Mammary epithelial cell (primary cell): ENCODE measurements around the gene ILKAP.

ENCODE experiments used
- EZH2 ChIP-seq: IDR thresholded peaks from 2 replicates; pipeline ENCODE4 v1.6.1; 2012; ENCODE audit warnings: low read length, inconsistent platforms, borderline replicate concordance
- TF ChIP-seq, protein P1 (sequence below), 2 donors: IDR thresholded peaks in 1 of 2; conservative IDR thresholded peaks in 1 of 2; 2 replicates each; pipeline ENCODE4 v1.5.1; 2011 to 2012; ENCODE audit warnings: inconsistent platforms in 2 of 2, low read length in 2 of 2, mild to moderate bottlenecking in 2 of 2, control low read depth in 1 of 2, low read depth in 1 of 2; ENCODE audit not compliant: insufficient read depth in 1 of 2; ENCODE audit errors: extremely low read depth in 1 of 2

DNA sequence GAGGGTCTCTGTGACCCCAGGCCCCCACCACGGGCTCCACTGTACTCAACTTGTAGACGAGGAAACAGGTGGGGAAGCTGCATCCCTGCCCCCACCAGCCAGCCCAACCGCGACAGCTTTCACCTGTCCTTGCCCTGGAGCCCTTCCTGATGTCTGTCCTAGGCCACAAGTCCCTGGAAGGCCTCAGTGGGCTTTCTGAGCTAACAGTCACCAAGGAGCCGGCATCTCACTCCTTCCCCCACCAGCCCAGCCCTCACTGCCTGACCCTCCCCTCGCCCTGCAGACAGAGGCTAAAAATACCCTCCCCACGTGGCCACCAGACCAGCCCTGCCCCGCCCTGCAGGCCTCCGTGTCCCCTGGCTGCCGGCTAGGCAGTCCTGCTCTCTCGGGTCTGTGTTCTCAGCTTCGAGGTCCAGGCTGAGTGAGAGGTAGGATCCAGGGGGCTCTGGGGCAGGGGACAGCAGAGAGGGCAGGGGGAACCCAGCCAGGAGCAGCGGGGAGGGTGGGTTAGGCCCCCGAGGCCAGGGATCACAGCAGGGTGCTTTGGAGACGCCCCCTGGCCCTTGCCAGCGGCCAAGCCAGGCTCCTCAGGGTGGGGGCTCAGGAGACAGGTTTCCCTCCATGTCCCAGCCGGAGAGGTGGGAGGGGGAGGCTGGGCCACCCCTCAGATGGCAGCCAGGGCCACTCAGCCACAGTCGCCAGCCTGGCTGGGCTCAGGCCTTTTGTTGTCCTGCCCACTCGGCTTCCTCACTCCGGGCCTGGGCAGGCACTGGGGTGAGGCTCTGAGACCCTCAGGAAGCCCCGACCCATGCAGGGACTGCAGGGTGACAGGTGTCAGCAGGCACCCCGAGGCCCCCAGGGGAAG lies 64.9 kb downstream of the ILKAP start, which contains the start of gene KLHL30:
- TF ChIP-seq, protein P1, sequence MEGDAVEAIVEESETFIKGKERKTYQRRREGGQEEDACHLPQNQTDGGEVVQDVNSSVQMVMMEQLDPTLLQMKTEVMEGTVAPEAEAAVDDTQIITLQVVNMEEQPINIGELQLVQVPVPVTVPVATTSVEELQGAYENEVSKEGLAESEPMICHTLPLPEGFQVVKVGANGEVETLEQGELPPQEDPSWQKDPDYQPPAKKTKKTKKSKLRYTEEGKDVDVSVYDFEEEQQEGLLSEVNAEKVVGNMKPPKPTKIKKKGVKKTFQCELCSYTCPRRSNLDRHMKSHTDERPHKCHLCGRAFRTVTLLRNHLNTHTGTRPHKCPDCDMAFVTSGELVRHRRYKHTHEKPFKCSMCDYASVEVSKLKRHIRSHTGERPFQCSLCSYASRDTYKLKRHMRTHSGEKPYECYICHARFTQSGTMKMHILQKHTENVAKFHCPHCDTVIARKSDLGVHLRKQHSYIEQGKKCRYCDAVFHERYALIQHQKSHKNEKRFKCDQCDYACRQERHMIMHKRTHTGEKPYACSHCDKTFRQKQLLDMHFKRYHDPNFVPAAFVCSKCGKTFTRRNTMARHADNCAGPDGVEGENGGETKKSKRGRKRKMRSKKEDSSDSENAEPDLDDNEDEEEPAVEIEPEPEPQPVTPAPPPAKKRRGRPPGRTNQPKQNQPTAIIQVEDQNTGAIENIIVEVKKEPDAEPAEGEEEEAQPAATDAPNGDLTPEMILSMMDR (conservative IDR thresholded peaks at IDR 0.05 in 1 of 2, IDR thresholded peaks at IDR 0.05 in 1 of 2; ENCODE audit: extremely low read depth in 1 of 2, insufficient read depth in 1 of 2, low read depth in 1 of 2, low read length in 2 of 2), result no peak
- TF ChIP-seq EZH2, result no peak
